Stimulated activated naive CD8-positive, alpha-beta T cell treated with anti-CD3 and anti-CD28 coated beads, Interleukin-15, Interleukin-2, amounts not matched to agents 100 U/mL and 50 U/mL, for 24 hours (primary cell): ENCODE measurements around the gene GAB2.

Experiments used
- ATAC-seq: fragments of 150-1000 bp; cut with Tn5 transposase; one replicate; pipeline ENCODE4 v1.10.0; 2021
- DNase-seq: peaks from one replicate; pipeline ENCODE4 v3.0.0; 2021

Gene GAB2

DNA sequence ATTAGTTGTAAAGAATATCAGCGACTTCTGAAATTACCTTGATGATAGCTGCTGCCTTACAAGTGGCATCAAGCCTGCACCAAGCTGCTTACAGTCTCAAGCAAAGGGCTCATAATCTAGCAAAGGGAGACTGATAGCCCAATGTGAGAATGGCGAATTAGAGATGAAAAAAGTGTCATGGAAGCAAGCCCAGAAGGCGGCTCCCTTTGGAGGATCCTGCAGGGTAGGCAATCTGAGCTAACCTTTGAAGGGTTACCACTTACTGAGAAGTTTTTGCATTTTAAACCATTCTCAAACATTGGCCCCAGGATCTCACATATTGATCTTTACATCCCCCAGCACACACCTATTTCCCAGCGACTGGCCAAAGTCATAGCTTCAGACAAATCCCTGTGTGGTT, 18.5 kb downstream of the GAB2 start:
- no peak for ATAC-seq
- no peak for DNase-seq

DNA sequence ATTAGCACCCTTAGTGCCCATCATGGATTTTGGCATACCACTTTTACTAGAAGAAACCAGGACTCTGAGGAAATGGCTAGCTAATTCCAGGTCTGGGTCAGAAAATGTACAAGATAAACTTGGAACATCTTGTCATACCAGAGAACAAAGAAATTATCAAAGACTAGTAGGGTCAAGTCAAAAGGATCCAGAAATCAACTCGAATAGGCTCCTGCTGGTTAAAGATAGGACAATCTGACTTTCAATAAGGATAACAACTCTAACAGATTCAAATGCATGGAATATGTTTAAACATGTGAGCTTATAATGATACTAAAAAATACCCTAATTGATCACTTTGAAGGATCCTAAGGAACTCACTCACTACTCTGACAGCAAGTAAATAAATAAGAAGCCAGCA, 18.9 kb downstream of the GAB2 start:
- DNase-seq (no peak), ATAC-seq (no peak)

- peak; percentile 71 for ATAC-seq
Observed at GRCh38 chr11:78397398-78397797, 20.2 kb downstream of the GAB2 start.

DNA sequence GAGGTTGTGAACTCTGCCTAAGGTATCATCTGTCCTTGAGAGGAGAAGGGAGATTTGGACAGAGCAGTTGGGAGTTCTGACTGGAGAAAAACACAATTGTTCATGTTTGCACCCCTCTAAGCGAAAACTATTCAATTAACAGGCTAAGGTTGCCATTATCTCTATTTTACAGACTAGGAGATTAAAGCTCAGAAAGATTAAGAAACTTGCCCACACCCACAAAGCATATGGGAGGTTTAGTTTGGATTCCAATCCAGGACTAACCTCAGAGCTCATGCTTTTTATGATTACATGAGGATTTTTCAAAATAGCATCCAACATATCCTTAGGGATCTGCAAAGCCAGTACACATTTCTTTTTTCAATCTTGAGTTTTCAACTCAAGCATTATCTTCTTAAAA, 22.0 kb downstream of the GAB2 start:
- DNase-seq (no peak), ATAC-seq (no peak)

More at GRCh38 chr11:78397398-78397797, 20.2 kb downstream of the GAB2 start:
- DNase-seq = no peak

DNA sequence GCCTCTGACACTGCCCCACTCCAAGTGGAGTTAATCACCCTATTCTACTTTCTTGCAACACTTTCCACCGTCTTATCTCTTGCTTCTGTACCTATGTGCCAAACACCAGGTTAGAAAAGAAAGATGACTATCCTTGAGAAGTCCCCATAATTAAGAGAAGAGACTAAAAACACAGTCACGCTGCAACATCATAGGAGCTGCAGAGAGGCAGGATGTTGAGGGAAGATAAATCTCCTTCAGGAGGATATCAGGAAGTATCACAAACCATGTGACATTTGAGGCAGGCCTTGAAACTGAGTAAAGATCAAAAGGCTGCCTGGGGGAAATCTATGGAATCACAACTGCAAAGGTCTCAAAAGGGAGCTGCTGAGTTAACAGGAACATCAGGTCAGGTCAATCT, 24.8 kb downstream of the GAB2 start:
- no peak for DNase-seq
- ATAC-seq = no peak

DNA sequence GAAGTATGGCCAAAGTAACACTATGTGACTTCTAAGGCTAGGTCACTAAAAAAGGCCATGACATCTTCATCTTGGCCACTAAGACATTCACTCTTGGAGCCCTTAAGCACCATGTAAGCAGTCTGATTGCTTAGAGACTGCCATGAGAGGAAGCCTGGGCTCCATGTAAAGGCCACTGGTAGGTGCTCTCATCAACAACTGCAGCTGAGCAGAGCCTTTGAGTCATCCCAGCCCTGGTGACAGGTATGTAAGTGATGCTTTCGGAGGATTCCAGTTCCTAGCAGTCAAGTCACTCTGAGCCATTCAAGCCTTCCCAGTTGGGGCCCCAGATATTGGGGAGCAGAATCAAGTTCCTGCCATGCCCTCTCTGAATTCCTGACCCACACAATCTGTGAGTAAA, 26.2 kb downstream of the GAB2 start:
- ATAC-seq = no peak
- no peak for DNase-seq

DNA sequence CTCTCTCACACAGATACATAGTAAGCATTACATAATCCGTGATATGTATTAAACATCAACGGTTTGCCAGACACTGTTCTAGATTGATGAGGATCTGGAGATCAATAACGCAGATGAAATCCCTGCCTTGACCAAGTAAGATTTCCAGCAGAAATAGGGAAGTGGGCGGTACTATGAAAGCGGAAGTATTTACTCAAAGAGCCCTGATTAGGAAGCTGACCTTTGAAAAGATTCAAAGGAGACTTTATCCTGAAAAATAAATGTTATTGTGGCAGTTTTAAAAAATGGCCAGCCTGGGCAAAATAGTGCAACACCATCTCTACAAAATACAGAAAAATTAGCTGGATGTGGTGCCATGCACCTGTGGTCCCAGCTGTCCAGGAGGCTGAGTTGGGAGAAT, 26.8 kb downstream of the GAB2 start:
- no peak for DNase-seq
- ATAC-seq = no peak

GRCh38 chr11:78386215-78386941, 31.2 kb downstream of the GAB2 start:
- DNase-seq (no peak), ATAC-seq (no peak)

DNA sequence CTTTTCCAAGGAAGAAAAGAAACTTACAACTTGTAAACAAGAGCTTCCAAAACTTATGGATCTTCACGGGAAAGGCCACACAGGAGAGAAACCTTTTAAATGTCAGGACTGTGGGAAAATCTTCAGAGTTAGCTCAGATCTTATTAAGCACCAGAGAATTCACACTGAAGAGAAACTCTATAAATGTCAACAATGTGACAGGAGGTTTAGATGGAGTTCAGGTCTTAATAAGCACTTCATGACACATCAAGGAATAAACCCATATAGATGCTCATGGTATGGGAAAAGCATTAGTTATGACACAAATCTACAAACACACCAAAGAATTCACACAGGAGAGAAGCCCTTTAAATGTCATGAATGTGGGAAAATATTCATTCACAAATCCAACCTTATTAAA, 32.4 kb downstream of the GAB2 start:
- DNase-seq = no peak
- ATAC-seq = no peak

GRCh38 chr11:78384231-78384630, 33.4 kb downstream of the GAB2 start:
- ATAC-seq (no peak), DNase-seq (no peak)

GRCh38 chr11:78381865-78382264, 35.8 kb downstream of the GAB2 start:
- ATAC-seq = no peak
- no peak for DNase-seq

DNA sequence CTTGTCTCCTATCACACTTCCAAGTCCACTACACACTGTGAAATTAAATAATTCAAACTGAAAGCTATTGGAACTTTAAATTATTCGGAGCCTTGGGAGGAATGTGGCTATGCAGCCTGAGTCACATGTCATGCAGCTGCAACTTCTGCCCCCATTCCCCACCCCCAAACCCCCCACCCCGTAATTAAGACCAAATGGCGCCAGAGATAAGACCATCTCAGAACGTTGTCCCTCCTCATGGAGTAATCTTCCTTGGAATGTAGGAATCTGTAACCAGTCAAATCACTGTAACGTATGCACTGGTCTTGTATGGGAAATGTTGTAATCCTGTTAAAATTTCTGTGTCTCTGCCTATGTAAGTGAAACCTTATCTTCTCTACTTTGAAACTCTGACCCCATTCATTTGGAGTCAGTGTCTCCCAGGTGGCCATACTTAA, 37.0 kb downstream of the GAB2 start:
- ATAC-seq = no peak
- DNase-seq = no peak

DNA sequence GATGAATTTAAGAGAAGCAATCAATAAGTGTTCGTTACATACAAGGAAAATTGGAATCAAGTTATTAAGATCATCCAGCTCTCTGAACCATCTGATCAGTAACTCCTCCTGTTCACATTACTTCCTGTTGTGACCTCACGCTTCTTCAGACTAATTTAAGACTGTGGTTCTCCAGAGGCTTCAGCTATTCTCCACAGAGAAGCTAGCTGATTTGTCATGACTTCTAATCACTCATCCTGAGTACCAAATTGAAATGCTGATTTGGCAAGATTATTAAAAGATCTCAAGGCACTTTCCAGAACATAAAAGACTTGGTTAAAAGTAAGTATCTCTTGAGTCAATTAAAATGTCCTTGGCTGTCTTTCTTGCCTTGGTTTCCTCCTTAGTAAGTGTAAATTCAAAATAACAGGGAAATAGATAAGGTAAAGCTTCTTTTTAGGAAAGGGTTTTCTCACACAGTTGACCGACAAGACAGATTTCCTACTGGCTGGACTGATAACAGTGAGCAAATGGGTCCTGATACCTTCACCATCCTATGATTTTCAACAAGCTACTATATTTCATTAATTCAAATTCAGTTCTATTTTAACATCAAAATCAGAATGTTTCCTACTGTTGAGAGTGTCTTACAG, 38.5 kb downstream of the GAB2 start:
- no peak for ATAC-seq
- DNase-seq = no peak

GRCh38 chr11:78377625-78378418, 39.8 kb downstream of the GAB2 start:
- no peak for DNase-seq
- ATAC-seq = no peak

DNA sequence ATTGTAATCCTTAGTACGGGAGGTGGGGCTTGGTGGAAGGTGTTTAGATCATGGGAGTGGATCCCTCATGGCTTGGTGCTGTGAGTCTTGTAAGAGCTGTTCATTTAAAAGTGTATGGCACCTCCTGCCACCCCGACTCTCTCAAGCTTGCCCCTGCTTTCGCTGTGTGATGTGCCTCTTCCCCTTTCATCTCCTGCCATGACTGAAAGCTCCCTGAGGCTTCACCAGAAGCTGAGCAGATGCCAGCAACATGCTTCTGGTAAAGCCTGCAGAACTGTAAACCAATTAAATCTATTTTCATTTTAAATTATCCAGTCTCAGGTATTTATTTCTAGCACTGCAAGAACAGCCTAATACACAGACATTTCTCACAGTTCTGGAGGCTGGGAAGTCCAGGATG, 40.8 kb downstream of the GAB2 start:
- ATAC-seq (no peak), DNase-seq (no peak)

- DNase-seq (no peak), ATAC-seq (no peak)
Observed at GRCh38 chr11:78374917-78375316, 42.7 kb downstream of the GAB2 start.

GRCh38 chr11:78373689-78374088, 43.9 kb downstream of the GAB2 start:
- ATAC-seq = no peak
- DNase-seq = no peak

GRCh38 chr11:78372114-78372768, 45.4 kb downstream of the GAB2 start:
- no peak for DNase-seq
- ATAC-seq = no peak

- DNase-seq (no peak), ATAC-seq (no peak)
Observed at GRCh38 chr11:78371221-78371891, 46.3 kb downstream of the GAB2 start.

DNA sequence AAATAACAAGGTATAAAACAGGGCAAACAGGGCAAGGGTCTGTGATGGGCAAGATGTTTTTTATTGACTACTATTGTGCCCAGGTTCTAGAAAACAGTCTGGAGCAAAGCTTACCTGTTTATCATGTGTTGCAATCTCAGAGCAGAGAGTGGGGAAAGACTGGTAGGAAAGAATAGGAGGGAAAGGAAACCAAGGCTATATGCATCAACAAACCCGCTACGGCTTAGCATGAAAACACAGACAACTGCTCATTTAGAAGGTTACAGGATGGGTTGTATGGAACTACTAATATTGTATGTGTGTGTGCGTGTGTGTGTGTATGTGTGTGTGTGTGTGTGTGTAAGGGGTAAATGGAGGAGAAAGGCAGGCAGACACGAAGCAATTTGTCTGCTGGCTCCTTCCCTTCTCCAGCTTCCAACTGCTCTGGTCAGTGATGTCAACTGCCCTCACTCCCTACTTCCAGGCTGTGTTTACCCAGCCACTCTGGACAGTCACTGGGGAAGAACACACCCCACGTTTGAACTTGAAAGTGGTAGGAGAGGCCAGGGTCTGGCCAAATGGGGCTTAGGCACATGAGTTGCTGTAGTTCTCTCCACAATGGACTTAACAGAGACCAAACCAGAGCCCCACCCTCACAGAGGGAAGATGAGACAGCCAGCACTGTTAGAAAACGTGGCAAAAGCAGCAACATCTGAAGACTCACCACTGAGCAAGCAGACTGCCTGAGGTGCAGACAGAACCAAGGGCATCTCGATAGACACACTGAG, 47.0 kb downstream of the GAB2 start:
- ATAC-seq (no peak), DNase-seq (no peak)

GRCh38 chr11:78365381-78365792, 52.2 kb downstream of the GAB2 start:
- DNase-seq = no peak
- no peak for ATAC-seq
